Ascending aorta (tissue), 2 donors: Measurements from ENCODE around the gene PKD1L1. TPM values are rescaled to one million over a fixed set of nuclear protein-coding genes. Genes with fewer than 3 reads are reported as not detected.

Source experiments
- DNase-seq, 2 donors: peaks; one replicate each; pipeline ENCODE4 v3.0.0-alpha.2; 2019; ENCODE audit warnings: low spot score in 2 of 2
- H3K27ac ChIP-seq, 2 donors: fragments of 200-600 bp; sonication (generic); one replicate each; pipeline ENCODE4 v1.5.1; 2016 to 2017; ENCODE audit warnings: mild to moderate bottlenecking in 1 of 2
- H3K27me3 ChIP-seq: fragments of 200-600 bp; sonication (generic); one replicate; pipeline ENCODE4 v1.5.1; 2017
- H3K36me3 ChIP-seq, 2 donors: fragments of 200-600 bp; sonication (generic); one replicate each; pipeline ENCODE4 v1.5.1; 2016
- H3K4me1 ChIP-seq, 2 donors: fragments of 200-600 bp; sonication (generic); one replicate each; pipeline ENCODE4 v1.5.1; 2016 to 2017; ENCODE audit warnings: mild to moderate bottlenecking in 1 of 2
- H3K4me3 ChIP-seq, 2 donors: fragments of 200-600 bp; sonication (generic); one replicate each; pipeline ENCODE4 v1.5.1; 2016 to 2017; ENCODE audit warnings: mild to moderate bottlenecking in 1 of 2
- H3K9me3 ChIP-seq, 2 donors: fragments of 200-600 bp; sonication (generic); one replicate each; pipeline ENCODE4 v1.5.1; 2016
- intact Hi-C: fragments of 100-400 bp; cut with DNase I; formaldehyde crosslinking; loops from one replicate; pipeline ENCODE4 v1.15.1; 2023
- total RNA-seq: library from RNA; depleted of rRNA; stranded (reverse); fragments of >200 nt; gene quantifications from one replicate; pipeline ENCODE4 v1.1.0, GENCODE V29; 2016
- TF ChIP-seq, protein P1 (sequence below), 3 experiments: fragments of 200-600 bp in 2 of 3; fragments of 450-650 bp in 1 of 3; sonication (generic) in 2 of 3; IDR thresholded peaks; one replicate each; pipeline ENCODE4 v1.5.1; 2016 to 2019; ENCODE audit warnings: antibody characterized with exemption in 3 of 3, mild to moderate bottlenecking in 1 of 3, moderate library complexity in 1 of 3

Gene PKD1L1
- total RNA-seq, 1 donor from 2014 or later, result 1.1 TPM

DNA sequence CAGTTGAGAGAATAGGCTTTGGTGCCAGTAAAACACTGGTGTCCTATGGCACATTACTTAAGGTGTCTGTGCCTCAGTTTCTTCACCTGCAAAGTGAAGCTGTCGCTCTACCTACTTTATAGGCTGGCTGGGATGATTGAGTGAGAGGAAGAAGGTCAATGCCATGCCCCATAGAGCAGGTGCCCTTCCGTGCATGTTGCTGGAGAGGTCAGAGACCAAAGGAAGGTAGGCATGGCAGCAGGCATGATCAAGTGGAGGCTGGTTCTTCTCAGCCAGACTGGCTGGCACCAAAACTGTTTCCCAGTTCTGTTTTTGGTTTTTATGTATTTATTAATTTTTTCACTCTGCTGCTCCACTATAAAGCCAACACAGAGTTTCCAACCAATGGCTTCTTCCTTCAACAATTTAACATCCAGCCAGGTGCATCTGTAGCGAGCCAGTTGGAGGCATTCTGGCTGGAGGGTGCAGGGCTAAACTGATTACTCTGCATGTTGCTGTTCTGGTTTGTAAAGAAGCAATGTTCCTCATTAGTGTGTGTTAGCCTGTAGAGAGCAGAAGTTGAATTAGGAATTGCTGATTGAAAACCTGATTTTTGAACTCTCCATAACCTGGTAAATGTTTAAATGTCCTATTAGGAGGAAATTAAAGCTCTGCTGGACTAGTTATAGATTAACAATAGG, 222.1 kb downstream of the PKD1L1 start:
- intact Hi-C loops, result no loop called here
- Histone ChIP-seq H3K27ac (no peak overlapping the region), H3K27me3 (no peaks in the 10 kb centered on the region), H3K4me1 (no peaks in the 10 kb centered on the region), H3K4me3 (no peak overlapping the region), H3K36me3 (no peaks in the 10 kb centered on the region), H3K9me3 (no peaks in the 10 kb centered on the region)
- DNase-seq, result no peak
- TF ChIP-seq, protein P1, sequence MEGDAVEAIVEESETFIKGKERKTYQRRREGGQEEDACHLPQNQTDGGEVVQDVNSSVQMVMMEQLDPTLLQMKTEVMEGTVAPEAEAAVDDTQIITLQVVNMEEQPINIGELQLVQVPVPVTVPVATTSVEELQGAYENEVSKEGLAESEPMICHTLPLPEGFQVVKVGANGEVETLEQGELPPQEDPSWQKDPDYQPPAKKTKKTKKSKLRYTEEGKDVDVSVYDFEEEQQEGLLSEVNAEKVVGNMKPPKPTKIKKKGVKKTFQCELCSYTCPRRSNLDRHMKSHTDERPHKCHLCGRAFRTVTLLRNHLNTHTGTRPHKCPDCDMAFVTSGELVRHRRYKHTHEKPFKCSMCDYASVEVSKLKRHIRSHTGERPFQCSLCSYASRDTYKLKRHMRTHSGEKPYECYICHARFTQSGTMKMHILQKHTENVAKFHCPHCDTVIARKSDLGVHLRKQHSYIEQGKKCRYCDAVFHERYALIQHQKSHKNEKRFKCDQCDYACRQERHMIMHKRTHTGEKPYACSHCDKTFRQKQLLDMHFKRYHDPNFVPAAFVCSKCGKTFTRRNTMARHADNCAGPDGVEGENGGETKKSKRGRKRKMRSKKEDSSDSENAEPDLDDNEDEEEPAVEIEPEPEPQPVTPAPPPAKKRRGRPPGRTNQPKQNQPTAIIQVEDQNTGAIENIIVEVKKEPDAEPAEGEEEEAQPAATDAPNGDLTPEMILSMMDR (IDR thresholded peaks at IDR 0.05), result no peak

DNA sequence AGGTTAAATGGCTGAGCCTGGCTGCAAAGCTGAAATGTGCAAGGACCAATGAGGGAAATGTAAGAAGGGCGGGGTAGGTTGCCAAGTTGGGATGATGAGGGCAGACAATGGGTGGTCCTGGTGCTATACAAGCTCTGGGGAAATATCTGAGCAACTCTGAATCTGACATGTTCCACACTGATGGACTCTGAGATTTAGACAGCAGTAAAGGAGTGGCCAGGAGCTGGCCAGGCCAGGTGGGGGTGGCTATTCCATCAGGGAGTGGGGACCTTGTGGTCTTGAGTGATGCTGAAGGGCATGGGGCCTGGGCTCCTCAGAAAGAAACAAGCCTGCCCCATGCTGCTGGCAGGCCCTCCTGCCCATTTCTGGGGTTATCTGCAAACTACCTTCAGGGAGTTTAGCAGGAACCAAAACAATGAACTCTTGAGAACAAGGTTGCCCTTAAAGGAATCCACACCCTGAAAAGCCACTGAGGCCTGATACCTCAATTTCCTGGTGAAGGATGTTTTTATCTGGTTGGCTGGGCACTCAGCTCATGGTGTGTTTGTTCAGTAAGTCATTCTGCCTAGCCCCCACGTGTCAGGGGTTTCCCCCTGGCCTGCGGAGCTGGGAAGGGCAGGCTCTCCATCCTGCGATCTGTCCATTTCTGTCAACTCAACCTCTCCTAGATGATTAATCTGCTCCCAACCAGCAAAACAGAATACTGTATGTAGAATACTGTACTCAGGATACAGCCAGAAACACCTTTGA, 223.1 kb downstream of the PKD1L1 start:
- intact Hi-C loops, result no loop called here
- Histone ChIP-seq H3K4me3 (no peak overlapping the region), H3K36me3 (no peaks in the 10 kb centered on the region), H3K4me1 (no peaks in the 10 kb centered on the region), H3K27me3 (no peaks in the 10 kb centered on the region), H3K27ac (no peak overlapping the region), H3K9me3 (no peaks in the 10 kb centered on the region)
- no peak for DNase-seq
- TF ChIP-seq, protein P1 (IDR thresholded peaks at IDR 0.05), result no peak

Other genes with a start within 250 kb of the PKD1L1 start
- 30.4 TPM for gene HUS1, start 31.1 kb upstream of the PKD1L1 start, total RNA-seq
- not detected for gene SUN3, start 80.6 kb upstream of the PKD1L1 start, total RNA-seq
- not detected for gene C7orf57, start 87.1 kb upstream of the PKD1L1 start, total RNA-seq
- 21.1 TPM for gene UPP1, start 140.8 kb upstream of the PKD1L1 start, total RNA-seq
- not detected for gene ABCA13, start 223.0 kb upstream of the PKD1L1 start, total RNA-seq